ENCODE measurements around the gene PVR. TPM values are rescaled to one million over a fixed set of nuclear protein-coding genes. Genes with fewer than 3 reads are reported as not detected.

Gene PVR
- total RNA-seq, 6 experiments from 2014 or later = 45.9 to 76.2 (median 54.3) TPM

GRCh38 chr19:44710483-44710882 lies 66.8 kb downstream of the PVR start:
- no peak overlapping the region for H3K4me3 Mint-ChIP-seq
- TF ChIP-seq, protein P1, sequence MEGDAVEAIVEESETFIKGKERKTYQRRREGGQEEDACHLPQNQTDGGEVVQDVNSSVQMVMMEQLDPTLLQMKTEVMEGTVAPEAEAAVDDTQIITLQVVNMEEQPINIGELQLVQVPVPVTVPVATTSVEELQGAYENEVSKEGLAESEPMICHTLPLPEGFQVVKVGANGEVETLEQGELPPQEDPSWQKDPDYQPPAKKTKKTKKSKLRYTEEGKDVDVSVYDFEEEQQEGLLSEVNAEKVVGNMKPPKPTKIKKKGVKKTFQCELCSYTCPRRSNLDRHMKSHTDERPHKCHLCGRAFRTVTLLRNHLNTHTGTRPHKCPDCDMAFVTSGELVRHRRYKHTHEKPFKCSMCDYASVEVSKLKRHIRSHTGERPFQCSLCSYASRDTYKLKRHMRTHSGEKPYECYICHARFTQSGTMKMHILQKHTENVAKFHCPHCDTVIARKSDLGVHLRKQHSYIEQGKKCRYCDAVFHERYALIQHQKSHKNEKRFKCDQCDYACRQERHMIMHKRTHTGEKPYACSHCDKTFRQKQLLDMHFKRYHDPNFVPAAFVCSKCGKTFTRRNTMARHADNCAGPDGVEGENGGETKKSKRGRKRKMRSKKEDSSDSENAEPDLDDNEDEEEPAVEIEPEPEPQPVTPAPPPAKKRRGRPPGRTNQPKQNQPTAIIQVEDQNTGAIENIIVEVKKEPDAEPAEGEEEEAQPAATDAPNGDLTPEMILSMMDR (IDR thresholded peaks at IDR 0.05) = no peak
- no peak overlapping the region for H3K27ac Mint-ChIP-seq
- H3K4me1 Mint-ChIP-seq (ENCODE audit: low read depth) = no peaks in the 10 kb centered on the region
- H3K36me3 Mint-ChIP-seq (ENCODE audit: low read depth) = peaks cover 8% of the 10 kb centered on the region
- peaks cover 12% of the 10 kb centered on the region for H3K27me3 Mint-ChIP-seq (ENCODE audit: insufficient read depth)
- DNase-seq = no peak
- H3K9me3 Mint-ChIP-seq = peaks cover 11% of the 10 kb centered on the region

DNA sequence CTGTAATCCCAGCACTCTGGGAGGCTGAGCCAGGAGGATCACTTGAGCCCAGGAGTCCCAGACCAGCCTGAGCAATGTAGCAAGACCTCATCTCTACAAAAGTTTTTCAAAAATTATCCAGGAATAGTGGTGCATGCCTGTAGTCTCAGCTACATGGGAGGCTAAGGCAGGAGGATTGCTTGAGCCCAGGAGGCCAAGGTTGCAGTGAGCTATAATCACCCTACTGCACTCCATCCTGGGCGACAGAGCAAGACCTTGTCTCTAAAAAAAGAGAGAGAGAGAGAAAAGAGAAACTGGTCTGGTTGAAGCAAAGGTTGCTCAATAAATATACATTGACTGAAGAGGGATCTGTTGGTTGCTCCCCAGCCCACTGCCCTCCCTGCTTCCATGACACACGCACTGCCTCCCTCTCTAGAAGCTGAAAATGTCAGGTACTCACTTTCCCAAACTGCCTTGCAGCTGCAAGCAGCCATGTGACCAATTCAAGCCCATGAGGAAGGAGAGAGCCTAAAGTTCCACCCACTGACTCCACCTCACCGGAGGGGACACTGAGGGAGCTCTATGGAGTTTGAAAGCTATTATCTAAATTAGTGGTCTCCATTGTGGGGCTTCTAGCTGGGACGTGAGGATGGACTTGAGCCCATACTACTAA lies 69.3 kb downstream of the PVR start:
- H3K4me1 Mint-ChIP-seq (ENCODE audit: low read depth) = peaks cover 1% of the 10 kb centered on the region
- H3K9me3 Mint-ChIP-seq = peaks cover 16% of the 10 kb centered on the region
- DNase-seq = no peak
- H3K36me3 Mint-ChIP-seq (ENCODE audit: low read depth) = peaks cover 11% of the 10 kb centered on the region
- no peak overlapping the region for H3K4me3 Mint-ChIP-seq
- H3K27me3 Mint-ChIP-seq (ENCODE audit: insufficient read depth) = peaks cover 12% of the 10 kb centered on the region
- no peak overlapping the region for H3K27ac Mint-ChIP-seq
- TF ChIP-seq, protein P1 (IDR thresholded peaks at IDR 0.05) = no peak

Small RNA genes lying within 50 kb of the gene (microRNA-seq; reads per million reads assigned to microRNA genes)
- not detected for gene MIR4531

Other genes with a start within 250 kb of the PVR start
- gene ZNF285, start 242.3 kb upstream of the PVR start, total RNA-seq (2021; fragmentation: NEBNext Ultra II Directional; extraction: Animal tissue kit (Norgen Biotek cat#: 25700)) = 1 to 10 TPM; 1.2 to 2.4 (median 1.5) TPM
- gene ZNF229, start 195.4 kb upstream of the PVR start, total RNA-seq (2021; fragmentation: NEBNext Ultra II Directional; extraction: Animal tissue kit (Norgen Biotek cat#: 25700)) = 1 to 10 TPM; 6.4 to 9.4 (median 7.8) TPM
- gene ZNF180, start 143.4 kb upstream of the PVR start, total RNA-seq (2021; fragmentation: NEBNext Ultra II Directional; extraction: Animal tissue kit (Norgen Biotek cat#: 25700)) = 1 to 10 TPM; 4.2 to 6.5 (median 5.8) TPM
- gene CEACAM20, start 114.2 kb upstream of the PVR start, total RNA-seq (2021; fragmentation: NEBNext Ultra II Directional; extraction: Animal tissue kit (Norgen Biotek cat#: 25700)) = not detected
- not detected for gene IGSF23, start 30.3 kb upstream of the PVR start, total RNA-seq (2021; fragmentation: NEBNext Ultra II Directional; extraction: Animal tissue kit (Norgen Biotek cat#: 25700))
- 1 to 10 TPM; 1.8 to 2.5 (median 2.1) TPM for gene CEACAM19, start 27.6 kb downstream of the PVR start, total RNA-seq (2021; fragmentation: NEBNext Ultra II Directional; extraction: Animal tissue kit (Norgen Biotek cat#: 25700))
- not detected for gene CEACAM16, start 55.2 kb downstream of the PVR start, total RNA-seq (2021; fragmentation: NEBNext Ultra II Directional; extraction: Animal tissue kit (Norgen Biotek cat#: 25700))
- 10 to 100 TPM; 12.9 to 20.1 (median 16.7) TPM for gene BCL3, start 104.8 kb downstream of the PVR start, total RNA-seq (2021; fragmentation: NEBNext Ultra II Directional; extraction: Animal tissue kit (Norgen Biotek cat#: 25700))
- not detected for gene CBLC, start 134.0 kb downstream of the PVR start, total RNA-seq (2021; fragmentation: NEBNext Ultra II Directional; extraction: Animal tissue kit (Norgen Biotek cat#: 25700))
- 1 to 10 TPM; 5.5 to 6.2 (median 6.0) TPM for gene BCAM, start 165.2 kb downstream of the PVR start, total RNA-seq (2021; fragmentation: NEBNext Ultra II Directional; extraction: Animal tissue kit (Norgen Biotek cat#: 25700))
- 100 to 1,000 TPM; 126 to 152 (median 148) TPM for gene NECTIN2, start 202.4 kb downstream of the PVR start, total RNA-seq (2021; fragmentation: NEBNext Ultra II Directional; extraction: Animal tissue kit (Norgen Biotek cat#: 25700))
- gene TOMM40, start 247.3 kb downstream of the PVR start, total RNA-seq (2021; fragmentation: NEBNext Ultra II Directional; extraction: Animal tissue kit (Norgen Biotek cat#: 25700)) = 100 to 1,000 TPM in 1 of 6 experiments, 10 to 100 TPM in 5; 79.8 to 107 (median 92.2) TPM

Measured in HFFc6 (cell line).